Ureter (tissue), 1 donor: ENCODE results near the gene PPIF. TPM values are rescaled to one million over a fixed set of nuclear protein-coding genes. Genes with fewer than 3 reads are reported as not detected.
"Not testable (repeated sequence)": the region's sequence is repeated elsewhere in the genome, so short reads cannot be mapped to it uniquely, and the experiment has no call there.

ENCODE experiments used
- DNase-seq: peaks from one replicate; pipeline ENCODE4 v3.0.0-alpha.2; 2020; ENCODE audit warnings: low spot score
- total RNA-seq: library from RNA; stranded (reverse); gene quantifications from one replicate; pipeline ENCODE4 v1.2.4, GENCODE V29; 2023
- donor health status: DM: yes; HTN: yes; CAD: no.

The PPIF gene
- total RNA-seq, 1 donor from 2014 or later, result 108 TPM

DNA sequence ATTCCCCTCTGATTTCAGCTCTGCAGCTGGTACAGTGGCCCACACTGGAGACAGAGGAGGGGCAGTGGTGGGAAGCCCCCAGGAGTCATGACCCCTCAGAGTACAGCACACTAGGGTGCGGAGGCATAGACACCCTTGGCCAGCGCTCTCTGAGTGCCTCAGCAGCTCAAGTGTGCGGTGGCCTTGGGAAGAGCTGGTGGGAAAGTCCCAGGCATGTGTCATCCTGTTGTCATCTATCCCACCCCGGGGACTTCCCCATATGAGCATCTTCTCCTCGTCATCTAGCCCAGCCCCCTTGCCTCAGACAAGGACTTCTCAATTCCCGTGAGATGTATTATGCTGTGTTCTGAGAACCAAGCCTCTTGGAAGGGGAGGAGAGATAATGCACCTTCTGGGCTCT is 15.6 kb upstream of the PPIF start:
- DNase-seq, result no peak

- DNase-seq, result not testable (repeated sequence)
These were observed 14.5 kb upstream of the PPIF start for GRCh38 chr10:79332610-79333315.

GRCh38 chr10:79333513-79333912 is 13.8 kb upstream of the PPIF start:
- DNase-seq, result no peak

DNA sequence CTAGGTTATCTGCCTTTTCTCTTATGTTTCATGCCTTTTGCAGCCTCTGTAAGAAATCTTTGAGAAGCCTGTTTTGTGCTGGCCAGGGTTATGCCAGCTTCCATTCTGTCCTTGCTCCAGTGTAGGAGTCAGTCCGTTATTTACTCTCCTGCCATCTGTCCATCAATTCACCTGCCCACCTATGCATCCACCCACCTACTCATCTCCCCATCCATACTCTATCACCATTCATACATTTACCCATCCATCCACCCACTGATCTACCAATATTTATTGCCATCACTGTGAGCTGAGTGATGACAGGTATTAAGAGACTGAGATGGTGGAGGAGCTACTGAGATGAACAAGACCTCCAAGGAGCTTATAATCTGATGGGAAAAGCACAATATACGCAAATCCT is 12.7 kb upstream of the PPIF start:
- no peak for DNase-seq

- DNase-seq, result no peak
These were observed 12.2 kb upstream of the PPIF start for GRCh38 chr10:79335094-79335469.

- DNase-seq, result no peak
These were observed 11.6 kb upstream of the PPIF start for GRCh38 chr10:79335470-79336235.

DNA sequence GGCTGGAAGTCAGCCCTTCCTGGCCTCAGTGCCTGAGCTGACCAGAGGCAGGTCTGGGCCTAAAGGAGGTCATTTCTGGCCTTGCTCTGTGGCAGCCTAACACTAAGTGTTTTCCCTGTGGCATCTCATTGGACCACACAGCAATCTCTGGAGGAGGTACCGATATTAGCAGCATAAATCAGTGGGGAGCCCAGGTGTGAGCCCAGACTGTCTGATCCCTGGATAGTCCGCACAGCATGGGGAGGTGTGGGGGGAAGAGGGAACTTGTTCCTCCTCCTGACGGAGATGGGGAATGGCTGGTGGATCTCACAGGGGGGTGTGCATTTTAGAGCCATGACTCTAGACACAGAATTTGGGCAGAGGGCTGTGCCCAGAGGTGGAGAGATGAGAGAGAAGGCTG is 11.0 kb upstream of the PPIF start:
- DNase-seq, result no peak

- DNase-seq, result no peak
These were observed 10.5 kb upstream of the PPIF start for GRCh38 chr10:79336739-79337138.

GRCh38 chr10:79337783-79338469 is 9.3 kb upstream of the PPIF start:
- DNase-seq, result not testable (repeated sequence)

- no peak for DNase-seq
These were observed 8.0 kb upstream of the PPIF start for GRCh38 chr10:79339266-79339665.

DNA sequence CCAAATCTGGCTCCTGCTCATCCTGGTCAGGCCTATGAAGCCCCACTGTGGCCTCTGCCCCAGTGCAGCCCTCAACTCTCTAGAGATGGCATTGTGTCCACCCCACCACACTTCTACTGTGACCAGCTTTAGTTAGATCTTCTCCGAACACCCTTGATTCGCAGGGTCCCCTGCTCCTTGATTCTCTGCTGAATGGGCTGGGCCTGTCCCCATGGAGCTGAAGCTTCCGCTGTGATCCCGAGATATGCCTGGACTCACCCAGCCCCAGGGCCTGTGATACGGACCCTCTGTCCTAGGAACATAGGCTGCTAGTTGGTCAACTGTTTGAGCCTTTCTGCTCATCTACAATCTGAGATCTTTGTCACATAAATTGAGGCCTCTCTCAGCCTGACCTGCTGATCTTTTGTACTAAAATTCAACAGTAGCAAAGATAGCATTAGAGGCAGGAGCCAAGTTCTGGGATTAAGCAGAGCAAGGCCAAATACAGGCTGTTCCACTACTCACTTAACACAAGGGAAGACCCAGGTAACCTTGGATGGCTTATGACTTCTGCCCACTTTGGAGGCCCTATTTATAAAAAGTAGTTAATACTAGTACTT is 6.5 kb upstream of the PPIF start:
- DNase-seq, result no peak

DNA sequence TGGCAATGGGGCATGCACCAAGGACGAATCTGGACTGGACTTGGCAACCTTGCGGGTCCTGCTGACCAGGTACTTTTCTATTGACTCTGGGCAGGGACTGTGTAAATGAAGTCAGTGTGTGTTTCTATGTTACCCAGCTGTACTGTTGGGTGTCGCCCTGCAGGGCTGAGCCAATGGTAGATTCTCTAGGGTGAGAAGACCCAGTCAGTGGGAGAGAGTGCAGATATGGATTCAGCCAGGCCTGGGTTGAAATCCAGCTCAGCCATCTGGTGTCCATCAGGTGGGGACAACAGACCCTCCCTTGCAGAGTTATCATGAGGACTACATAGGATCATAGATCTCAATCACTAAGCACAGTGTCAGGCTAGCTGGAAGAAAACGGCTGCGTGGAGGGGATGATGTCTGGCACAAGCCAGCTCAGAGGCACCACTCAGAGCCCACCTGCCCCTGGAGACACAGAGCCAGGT is 4.9 kb upstream of the PPIF start:
- DNase-seq, result no peak

- no peak for DNase-seq
These were observed 4.3 kb upstream of the PPIF start for GRCh38 chr10:79342811-79343561.

- no peak for DNase-seq
These were observed 2.6 kb upstream of the PPIF start for GRCh38 chr10:79344502-79345195.

- DNase-seq, result no peak
These were observed 1.8 kb upstream of the PPIF start for GRCh38 chr10:79345241-79346011.

- no peak for DNase-seq
These were observed 1.3 kb upstream of the PPIF start for GRCh38 chr10:79346012-79346340.

GRCh38 chr10:79346388-79347225 is 662 bp upstream of the PPIF start:
- no peak for DNase-seq

DNA sequence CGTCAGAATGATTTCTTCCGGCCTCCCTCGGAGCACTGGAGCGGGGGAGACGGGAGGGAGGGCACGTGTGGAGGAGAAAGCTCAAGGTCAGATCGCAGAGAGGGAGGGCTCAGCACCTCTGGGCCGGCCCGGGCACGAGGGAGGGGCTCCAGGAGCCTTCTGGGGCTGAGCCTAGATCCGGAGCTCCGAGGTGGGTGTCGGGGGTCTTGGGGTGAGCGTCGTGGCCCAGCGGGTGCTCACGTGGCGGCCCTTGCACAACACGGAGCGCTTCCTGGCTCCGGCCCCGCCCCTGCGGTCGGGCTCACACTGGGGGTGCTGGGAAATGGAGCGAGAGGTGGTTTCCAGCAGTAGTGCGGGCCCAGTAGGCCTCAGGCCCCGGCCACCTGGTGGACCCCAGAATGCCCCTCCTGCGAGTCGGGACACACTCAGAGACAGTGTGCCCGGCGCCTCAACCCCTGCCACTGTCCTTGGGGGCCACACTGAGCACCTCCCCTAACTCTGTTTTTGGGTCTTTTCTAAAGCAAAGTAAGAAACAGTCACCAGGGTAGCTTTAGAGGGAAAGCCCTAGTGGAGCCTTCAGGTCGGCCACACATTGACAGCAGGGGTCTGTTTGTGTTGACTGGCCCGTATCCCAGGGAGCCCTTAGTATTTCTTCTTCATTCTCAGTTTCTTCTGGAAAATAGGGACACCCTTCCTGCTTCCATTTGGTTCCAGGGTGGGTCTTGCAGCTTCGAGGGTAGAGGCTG is 798 bp downstream of the PPIF start:
- DNase-seq, result peak; percentile 89

DNA sequence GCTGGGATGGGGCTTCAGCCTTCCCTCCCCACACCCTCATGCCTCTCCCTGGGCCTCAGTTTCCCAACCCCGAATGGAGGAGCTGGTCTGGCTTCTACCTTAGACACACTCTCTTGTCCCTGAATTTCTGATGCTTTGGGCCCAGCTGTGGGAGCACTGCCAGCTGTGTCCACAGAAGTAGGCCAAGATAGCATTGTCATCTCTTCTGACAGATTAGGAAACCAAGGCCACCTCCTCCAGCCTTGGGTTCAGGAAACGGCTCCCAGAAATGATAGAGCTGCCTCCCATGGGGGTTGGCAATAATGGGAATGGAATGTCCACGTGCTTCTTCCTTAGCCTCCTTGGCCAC is 1.3 kb downstream of the PPIF start:
- no peak for DNase-seq
